ENCODE data around the gene SACS.

DNA sequence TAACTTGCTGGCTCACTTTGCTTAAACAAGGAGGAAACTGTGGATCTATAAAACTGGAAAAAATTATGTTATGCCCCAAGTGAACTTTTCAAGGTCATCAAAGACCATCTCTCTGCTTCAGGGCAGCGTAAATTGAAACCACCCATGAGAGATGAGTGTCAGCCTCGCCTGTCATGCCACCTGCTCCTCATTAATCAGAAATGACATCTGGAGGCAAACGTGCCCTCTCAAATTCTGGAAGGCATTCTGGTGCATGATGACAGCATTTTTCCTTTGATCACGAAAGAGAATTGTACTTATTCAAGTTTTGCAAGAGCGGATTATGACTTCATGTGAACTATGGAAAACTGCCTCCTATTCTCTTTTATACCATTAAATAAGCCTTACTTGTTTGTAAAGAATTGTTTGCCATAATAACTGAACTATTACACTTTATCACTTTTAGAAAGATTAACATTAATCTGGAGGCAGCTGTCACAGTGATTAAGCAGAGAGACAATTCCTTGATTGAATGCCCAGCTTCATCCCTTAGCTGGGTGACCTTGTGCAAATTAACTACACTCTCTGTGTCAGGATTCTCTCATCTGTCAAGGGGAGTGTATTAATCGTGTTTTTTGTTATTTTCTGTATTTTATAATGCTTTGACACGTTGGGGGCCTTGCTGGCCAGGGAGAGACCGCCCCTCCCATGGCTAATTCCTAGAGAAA, 17.0 kb upstream of the SACS start:
- TF ChIP-seq, protein P1, sequence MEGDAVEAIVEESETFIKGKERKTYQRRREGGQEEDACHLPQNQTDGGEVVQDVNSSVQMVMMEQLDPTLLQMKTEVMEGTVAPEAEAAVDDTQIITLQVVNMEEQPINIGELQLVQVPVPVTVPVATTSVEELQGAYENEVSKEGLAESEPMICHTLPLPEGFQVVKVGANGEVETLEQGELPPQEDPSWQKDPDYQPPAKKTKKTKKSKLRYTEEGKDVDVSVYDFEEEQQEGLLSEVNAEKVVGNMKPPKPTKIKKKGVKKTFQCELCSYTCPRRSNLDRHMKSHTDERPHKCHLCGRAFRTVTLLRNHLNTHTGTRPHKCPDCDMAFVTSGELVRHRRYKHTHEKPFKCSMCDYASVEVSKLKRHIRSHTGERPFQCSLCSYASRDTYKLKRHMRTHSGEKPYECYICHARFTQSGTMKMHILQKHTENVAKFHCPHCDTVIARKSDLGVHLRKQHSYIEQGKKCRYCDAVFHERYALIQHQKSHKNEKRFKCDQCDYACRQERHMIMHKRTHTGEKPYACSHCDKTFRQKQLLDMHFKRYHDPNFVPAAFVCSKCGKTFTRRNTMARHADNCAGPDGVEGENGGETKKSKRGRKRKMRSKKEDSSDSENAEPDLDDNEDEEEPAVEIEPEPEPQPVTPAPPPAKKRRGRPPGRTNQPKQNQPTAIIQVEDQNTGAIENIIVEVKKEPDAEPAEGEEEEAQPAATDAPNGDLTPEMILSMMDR (IDR thresholded peaks at IDR 0.05): no peak
- no peak for TF ChIP-seq POLR2A (IDR thresholded peaks at IDR 0.05)
